Diencephalon (tissue), 1 donor: ENCODE measurements around the gene AADACL4. TPM values are rescaled to one million over a fixed set of nuclear protein-coding genes. Genes with fewer than 3 reads are reported as not detected.

ENCODE experiments used
- small RNA-seq: library from RNA; depleted of rRNA; stranded (forward); fragments of <200 nt; gene quantifications from one replicate; pipeline ENCODE3, GENCODE V24; 2014
- total RNA-seq: library from RNA; depleted of rRNA; stranded (reverse); fragments of >200 nt; gene quantifications from one replicate; pipeline ENCODE4 v1.2.3, GENCODE V29; 2014

AADACL4 gene
- not detected for total RNA-seq

GRCh38 chr1:12643785-12644184 lies at the start of gene AADACL4:
TSS of gene AADACL4 (plus strand) at chr1:12644085. CDS start at chr1:12644547, 462 bp downstream.

GRCh38 chr1:12617901-12618660 lies 25.8 kb upstream of the AADACL4 start, which contains the start of gene DHRS3:
TSS of gene DHRS3 (minus strand) at chr1:12618210. CDS start at chr1:12617348, 862 bp downstream.

GRCh38 chr1:12715896-12716437 lies 72.1 kb downstream of the AADACL4 start, which contains the start of gene AADACL3:
TSS of gene AADACL3 (plus strand) at chr1:12716110. CDS start at chr1:12716177, 67 bp downstream.

Small RNA genes lying within 50 kb of the gene (small RNA-seq; reads per million reads assigned to genes)
- not detected for gene AC244670.1

Other genes with a start within 250 kb of the AADACL4 start
- 28.4 TPM for gene DHRS3, start 25.9 kb upstream of the AADACL4 start, total RNA-seq
- not detected for gene AADACL3, start 72.0 kb downstream of the AADACL4 start, total RNA-seq
- 3.0 TPM for gene CFAP107, start 102.1 kb downstream of the AADACL4 start, total RNA-seq
- not detected for gene PRAMEF12, start 129.7 kb downstream of the AADACL4 start, total RNA-seq
- not detected for gene PRAMEF1, start 147.3 kb downstream of the AADACL4 start, total RNA-seq
- gene PRAMEF11, start 187.3 kb downstream of the AADACL4 start, total RNA-seq = not detected
- gene HNRNPCL1, start 204.6 kb downstream of the AADACL4 start, total RNA-seq = not detected
- gene PRAMEF2, start 213.0 kb downstream of the AADACL4 start, total RNA-seq = not detected
- gene PRAMEF4, start 242.1 kb downstream of the AADACL4 start, total RNA-seq = not detected